NCI-H446 (cell line): ENCODE results near the gene AHCYL1.
"Not testable (repeated sequence)": the region's sequence is repeated elsewhere in the genome, so short reads cannot be mapped to it uniquely, and the experiment has no call there.

Experiments
- DNase-seq, 2 experiments: peaks; one replicate each; lab custom pipeline; 2025; lab: John Stamatoyannopoulos, UW

Gene AHCYL1

GRCh38 chr1:109984456-109985246 lies at the start of gene AHCYL1:
Gene AHCYL1 (plus strand): TSS chr1:109984765. CDS start chr1:109985053, 288 bp downstream.
- peak; percentile 98 to 99 for DNase-seq

GRCh38 chr1:109935451-109935900 lies 49.1 kb upstream of the AHCYL1 start:
- no peak for DNase-seq

- no peak for DNase-seq
Observed at GRCh38 chr1:109937738-109938137, 46.8 kb upstream of the AHCYL1 start.

DNA sequence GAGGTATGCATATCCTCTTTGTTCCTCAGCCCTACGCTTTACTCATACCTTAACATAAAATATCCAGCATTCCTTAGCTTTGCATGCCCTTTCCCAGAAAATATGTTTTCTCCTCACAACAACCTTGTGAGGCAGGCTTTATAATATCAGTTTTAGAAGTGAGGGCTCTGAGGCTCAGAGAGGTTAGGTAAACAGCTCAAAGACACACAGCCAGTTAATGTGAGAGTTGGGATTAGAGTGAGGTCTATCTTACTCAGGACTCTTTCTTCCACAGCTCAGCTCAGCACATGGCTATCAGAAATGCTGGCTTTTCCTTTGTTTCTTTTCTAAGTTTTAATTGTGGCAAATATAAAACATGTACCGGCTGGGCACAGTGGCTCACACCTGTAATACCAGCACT lies 46.0 kb upstream of the AHCYL1 start:
- no peak for DNase-seq

DNA sequence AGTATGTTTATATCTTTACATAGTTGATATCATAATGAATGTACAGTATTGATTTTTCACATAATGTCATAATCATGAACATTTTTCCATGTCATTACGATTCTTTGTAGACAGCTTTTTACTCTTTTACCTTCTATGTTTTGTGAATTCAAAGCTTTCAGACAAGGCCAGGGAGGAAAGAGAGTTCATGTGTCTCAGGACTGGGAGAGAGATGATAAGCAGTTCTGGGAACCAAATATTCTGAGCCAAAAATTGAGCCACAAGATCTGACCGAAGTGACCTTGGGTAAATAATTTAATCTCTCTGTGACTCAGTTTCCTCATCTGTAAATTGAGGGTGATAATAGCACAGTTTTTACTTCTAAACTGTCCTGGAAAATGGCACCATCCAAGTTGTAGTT lies 42.1 kb upstream of the AHCYL1 start:
- no peak for DNase-seq

GRCh38 chr1:109944541-109944940 lies 40.0 kb upstream of the AHCYL1 start:
- no peak for DNase-seq

DNA sequence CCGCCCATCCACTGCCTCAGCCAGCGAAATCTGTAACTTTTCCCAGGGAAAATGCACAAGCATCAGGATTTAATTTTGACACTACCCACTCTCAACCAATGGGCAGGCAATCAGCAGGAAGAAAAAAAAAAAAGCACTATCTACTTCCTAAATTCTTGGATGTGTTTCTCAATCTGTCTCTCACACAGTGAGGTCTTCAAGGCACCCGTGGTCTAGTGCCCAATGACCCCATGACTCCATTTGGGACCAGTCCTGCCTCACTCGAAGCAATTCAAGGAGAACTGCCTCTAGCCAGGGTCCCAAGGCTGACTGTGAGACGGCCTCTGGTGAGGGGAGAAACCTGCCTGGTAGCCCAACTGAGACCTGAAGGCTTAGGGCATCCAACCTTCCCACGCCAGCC lies 38.1 kb upstream of the AHCYL1 start:
- DNase-seq, result no peak

DNA sequence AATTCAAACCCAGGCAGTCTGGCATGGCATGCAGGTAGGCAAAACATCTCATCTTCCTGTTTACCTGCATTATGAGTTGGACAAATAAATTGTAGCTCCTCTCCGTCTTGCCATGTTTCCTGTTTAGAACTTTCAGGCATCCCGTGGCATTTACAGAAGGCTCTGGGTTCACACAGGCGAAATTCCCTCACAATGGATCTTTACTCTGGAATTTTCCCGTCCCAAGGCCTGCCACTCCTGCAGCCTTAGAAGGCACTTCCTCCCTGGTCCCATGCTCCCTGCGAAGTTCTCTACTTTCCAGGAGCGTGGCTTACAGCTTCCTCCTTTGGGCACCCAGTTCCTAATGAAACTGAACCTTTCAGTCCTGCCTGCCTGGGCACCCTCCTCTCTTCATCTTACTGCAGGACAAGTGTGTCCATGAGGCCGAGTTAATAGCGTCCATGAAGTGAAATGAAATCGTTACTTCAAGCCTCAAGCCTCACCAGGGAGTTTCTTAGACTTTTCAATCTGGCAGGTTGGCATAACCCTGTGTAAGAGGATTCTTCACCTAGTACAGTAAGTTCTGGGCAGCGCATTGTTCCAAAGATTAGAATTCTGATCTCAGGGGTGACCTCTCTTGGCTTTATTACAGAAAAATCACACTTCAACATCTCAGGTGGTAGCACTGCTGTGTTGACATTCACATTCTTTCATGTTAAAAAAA lies 36.8 kb upstream of the AHCYL1 start:
- no peak for DNase-seq

DNA sequence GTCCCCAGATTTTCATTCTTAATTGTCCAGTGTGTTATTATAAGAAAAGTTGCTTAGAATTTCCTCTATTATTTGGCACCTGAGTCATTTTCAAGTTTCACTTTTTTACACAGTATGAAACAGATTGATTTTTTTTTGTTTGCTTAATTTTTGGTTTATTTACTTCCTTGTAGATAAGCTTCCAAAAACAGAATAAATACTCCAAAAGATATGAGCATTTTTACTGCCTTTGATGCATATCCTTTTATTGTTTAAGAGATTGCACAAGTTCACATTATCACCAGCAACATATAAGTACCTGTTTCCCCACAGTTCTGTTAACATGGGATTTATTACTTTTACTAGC lies 36.3 kb upstream of the AHCYL1 start:
- DNase-seq, result no peak

GRCh38 chr1:109950038-109950437 lies 34.5 kb upstream of the AHCYL1 start:
- no peak for DNase-seq

DNA sequence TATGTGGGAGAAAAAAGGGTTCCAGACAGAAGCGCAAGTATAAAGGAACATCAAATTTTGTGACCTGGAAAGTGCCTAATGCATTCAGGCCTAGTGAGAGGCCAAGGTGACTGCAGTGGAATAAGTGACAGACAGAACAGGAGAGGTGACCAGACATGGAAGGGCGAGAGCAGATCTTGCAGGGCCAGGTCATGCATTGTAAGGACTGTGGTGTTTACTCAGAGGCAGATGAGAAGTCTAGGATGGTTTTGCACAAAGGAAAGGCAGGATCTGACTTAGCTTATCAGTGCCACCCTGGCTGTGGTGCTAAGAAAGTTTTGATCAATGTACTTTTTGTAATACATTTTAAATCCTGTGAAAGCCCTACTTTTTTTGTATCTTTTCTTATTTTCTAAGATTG lies 34.1 kb upstream of the AHCYL1 start:
- DNase-seq, result no peak

DNA sequence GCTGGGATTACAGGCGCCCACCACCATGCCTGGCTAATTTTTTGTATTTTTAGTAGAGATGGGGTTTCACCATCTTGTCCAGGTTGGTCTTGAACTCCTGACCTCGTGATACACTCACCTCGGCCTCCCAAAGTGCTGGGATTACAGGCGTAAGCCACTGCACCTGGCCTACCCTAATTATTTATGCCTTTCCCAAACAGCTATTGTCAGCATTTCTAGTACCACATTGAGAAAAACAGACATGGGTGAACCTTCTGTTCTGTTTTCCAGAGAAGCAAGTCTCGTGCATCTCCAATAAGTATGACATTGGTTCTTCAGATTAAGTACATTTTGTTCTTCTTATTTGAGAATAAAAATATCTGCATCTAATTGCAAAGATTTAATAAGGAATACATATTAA lies 33.1 kb upstream of the AHCYL1 start:
- not testable (repeated sequence) for DNase-seq

DNA sequence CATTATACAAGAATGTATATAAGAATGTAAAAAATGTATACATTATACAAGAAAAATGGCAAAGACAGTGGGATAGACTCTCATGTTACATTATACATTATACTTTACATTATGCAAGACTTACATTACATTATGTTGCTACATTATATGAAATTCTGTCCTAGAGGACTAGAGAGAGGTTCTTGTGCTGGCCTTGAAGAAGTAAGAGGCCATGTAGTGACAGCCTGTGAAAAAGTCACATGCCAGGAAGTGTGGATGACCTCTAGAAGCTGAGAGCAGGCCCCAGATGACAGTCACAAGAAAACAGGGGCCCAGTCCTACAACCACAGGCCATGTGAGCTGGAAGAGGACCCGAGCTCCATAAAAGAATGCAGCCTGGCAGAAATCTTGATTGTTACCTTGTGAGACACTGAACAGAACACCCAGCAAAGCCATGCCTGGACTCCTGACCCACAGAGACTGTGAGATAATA lies 30.5 kb upstream of the AHCYL1 start:
- no peak for DNase-seq

DNA sequence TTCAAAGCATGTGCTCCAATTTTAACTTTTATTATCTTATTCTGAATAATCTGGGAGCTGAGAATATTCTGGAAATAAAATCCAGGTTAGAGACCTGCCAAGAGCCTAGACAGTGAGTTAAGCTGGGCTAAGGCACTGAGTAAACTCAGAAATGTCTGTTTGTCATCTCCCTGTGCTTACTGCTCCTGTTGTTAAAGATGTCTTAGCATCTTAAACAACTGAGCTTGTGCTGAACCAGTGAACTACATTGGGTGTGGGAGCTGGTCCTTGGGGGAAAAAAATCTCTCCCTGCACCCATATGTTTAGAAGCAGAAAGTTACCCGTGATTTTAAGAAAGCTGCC lies 25.0 kb upstream of the AHCYL1 start:
- no peak for DNase-seq

DNA sequence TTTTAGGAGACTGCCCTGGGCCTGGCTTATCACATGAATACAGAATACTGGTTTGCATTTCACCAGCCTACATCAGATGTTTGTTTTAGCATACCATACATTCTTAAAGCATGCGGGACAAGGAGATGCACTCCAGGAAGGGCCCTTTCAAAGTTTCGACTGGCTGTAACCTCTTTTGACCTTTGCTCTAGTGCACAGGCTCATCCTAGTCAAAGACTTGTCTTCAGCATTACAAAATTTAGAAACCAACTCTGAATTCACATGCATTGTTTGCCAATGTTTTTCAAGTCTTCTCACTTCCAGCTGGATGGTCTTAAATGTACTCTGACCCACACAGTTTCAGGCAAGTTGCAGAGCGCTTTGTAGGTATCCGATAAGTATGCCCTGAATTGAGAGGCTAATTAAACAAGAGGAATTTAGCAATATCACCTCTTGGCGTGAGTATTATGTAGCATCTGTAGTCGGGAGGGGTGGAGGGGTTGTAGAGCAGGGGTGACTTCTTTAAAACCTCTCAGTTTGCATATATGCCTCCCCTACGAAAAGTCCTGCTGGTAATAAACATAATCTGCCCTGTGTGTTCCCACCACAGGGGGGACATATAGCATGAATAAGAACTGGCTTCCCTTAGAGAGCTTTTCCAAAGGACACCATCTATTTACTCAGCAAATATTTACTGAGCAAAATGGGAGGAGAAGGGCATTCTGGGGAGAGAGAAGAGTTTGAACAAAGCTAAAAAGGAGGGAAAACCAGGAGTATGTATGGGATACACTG lies 24.4 kb upstream of the AHCYL1 start:
- no peak for DNase-seq

DNA sequence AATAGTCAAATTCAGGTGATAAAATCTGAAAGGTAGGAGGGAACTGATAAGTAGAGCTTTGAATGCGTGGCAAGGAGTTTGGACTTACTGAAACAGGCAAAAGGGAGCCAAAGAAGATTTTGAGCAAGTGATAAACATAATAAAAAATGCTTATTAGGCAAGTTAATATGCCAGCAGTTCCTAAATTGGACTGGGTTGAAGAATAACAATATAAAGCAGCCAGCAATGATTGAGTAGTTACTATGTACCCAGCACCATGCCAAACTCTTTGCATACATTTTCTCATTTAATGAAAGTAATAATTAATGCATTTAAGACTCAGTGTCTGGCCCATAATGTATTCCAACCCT lies 23.8 kb upstream of the AHCYL1 start:
- no peak for DNase-seq

DNA sequence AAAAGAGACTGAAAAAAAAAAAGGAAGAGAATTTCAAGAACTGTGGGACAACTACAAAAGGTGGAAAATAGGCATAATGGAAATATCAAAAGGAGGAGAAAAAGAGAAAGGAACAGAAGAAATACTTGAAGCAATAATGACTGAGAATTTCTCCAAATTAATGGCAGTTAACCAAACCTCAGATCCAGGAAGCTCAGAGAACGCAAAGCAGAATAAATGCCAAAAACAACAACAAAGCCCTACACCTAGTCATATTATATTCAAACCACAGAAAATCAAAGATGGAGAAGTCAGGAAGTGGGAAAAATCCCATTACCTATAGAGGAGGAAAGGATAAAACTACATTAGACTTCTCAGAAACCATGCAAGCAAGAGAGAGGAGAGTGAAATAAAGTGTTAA lies 20.7 kb upstream of the AHCYL1 start:
- no peak for DNase-seq

DNA sequence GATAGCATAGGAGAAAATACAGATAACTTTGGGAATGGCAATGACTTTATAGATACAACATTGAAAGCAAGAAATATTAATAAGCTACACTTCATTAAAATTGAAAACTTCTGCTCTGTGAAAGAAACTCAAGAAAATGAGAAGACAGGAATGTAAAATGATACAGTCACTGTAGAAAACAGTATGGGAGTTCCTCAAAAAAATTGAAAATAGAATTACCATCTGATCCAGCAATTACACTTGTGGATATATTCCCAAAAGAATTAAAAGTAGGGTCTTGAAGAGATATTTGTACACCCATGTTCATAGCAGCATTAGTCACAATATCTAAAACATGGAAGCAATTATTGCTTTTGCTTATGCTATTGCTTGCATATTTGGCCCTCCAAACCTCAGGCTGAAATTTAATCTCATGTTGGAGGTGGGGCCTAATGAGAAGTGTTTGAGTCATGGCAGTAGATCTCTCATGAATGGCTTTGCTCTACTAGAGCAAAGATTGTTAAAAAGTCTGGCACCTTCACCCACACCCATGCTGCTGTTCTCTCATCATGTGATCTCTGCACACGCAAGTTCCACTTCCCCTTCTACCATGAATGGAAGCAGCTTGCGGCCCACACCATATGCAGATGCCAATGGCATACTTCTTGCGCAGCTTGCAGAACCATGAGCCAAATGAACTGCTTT lies 15.3 kb upstream of the AHCYL1 start:
- no peak for DNase-seq

- DNase-seq, result no peak
Observed at GRCh38 chr1:109969907-109970306, 14.7 kb upstream of the AHCYL1 start.

DNA sequence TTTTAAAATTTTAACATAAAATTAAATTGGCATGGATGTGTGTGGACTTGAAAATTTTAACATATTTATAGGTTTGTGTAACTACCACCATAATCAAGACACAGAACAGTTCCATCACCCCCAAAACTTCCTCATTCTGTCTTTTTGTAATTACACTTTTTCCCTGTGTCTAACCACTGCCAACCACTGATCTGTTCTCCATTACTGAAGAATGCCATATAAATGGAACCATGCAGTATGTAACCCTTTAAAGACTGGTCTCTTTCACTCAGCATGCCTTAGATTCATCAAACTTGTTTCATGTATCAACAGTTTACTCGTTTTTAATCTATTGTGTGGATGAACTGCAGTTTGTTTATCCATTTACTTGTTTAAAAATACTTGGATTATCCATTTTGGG lies 13.0 kb upstream of the AHCYL1 start:
- DNase-seq, result no peak

DNA sequence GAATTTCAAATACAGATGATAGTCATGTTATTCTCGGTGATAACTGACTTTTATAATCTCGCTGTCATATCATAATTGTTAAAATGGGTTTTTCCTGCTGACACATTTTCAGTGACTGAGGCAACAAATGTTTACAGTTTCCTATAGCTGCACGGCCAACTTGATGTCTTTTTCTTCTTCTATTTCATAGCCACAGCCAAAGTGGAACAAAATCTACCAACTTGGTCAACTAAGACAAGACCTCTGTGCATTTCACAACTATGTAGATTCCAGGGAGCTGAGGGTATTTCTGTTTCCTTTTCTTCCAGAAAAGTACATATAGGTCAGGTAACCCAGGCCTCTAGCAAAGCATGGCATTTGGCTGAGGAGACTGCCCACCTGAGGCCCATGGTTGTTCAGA lies 10.4 kb upstream of the AHCYL1 start:
- DNase-seq, result no peak

GRCh38 chr1:109975718-109976117 lies 8.8 kb upstream of the AHCYL1 start:
- DNase-seq, result no peak
